PC-9 (cell line): ENCODE data around the gene SAP130. TPM values are rescaled to one million over a fixed set of nuclear protein-coding genes. Genes with fewer than 3 reads are reported as not detected.

ENCODE experiments used
- BruUV-seq: library from RNA; stranded (reverse); fragments of 400-500 nt; replicated peaks from 2 replicates; lab custom pipeline; 2021; lab: Mats Ljungman, UMichigan
- CTCF ChIA-PET: fragments of 300-600 bp; sonication (Branson Sonifier 250); formaldehyde crosslinking; loops from one replicate; lab custom pipeline; 2022; ENCODE audit warnings: antibody characterized with exemption; lab: Charles Lee
- POLR2A ChIA-PET: fragments of 300-600 bp; sonication (Branson Sonifier 250); formaldehyde crosslinking; loops from one replicate; lab custom pipeline; 2022; ENCODE audit warnings: antibody characterized with exemption; ENCODE audit not compliant: unreplicated experiment; lab: Charles Lee
- DNase-seq, 2 experiments: peaks; one replicate each; pipeline versions ENCODE4 v3.0.0 to v3.0.0-alpha.2; 2015 to 2022; ENCODE audit warnings: mixed read lengths in 1 of 2
- H2AFZ ChIP-seq: fragments of 200-600 bp; sonication (generic); 2 replicates; pipeline ENCODE4 v1.8.1; 2017; ENCODE audit warnings: antibody characterized with exemption
- H3F3A ChIP-seq: fragments of 200-600 bp; sonication (generic); 2 replicates; pipeline ENCODE4 v1.8.1; 2017; ENCODE audit warnings: antibody characterized with exemption, mild to moderate bottlenecking, low read depth; ENCODE audit not compliant: insufficient read depth
- H3K27ac ChIP-seq: fragments of 200-600 bp; sonication (generic); 2 replicates; pipeline ENCODE4 v1.6.1; 2016; ENCODE audit warnings: mixed run types
- H3K27me3 ChIP-seq: fragments of 200-600 bp; sonication (generic); 2 replicates; pipeline ENCODE4 v1.6.1; 2016; ENCODE audit warnings: low read depth, mixed run types; ENCODE audit not compliant: insufficient read depth
- H3K36me3 ChIP-seq: fragments of 200-600 bp; sonication (generic); 2 replicates; pipeline ENCODE4 v1.6.1; 2016; ENCODE audit warnings: low read depth, mixed run types
- H3K4me1 ChIP-seq: fragments of 200-600 bp; sonication (generic); replicated peaks from 2 replicates; pipeline ENCODE4 v1.6.1; 2016; ENCODE audit warnings: mixed run types; ENCODE audit not compliant: insufficient read depth
- H3K4me2 ChIP-seq: fragments of 200-600 bp; sonication (generic); 2 replicates; pipeline ENCODE4 v1.6.1; 2017; ENCODE audit warnings: mixed run types
- H3K4me3 ChIP-seq: fragments of 200-600 bp; sonication (generic); 2 replicates; pipeline ENCODE4 v1.6.1; 2016; ENCODE audit warnings: mixed run types
- H3K79me2 ChIP-seq: fragments of 200-600 bp; sonication (generic); 2 replicates; pipeline ENCODE4 v1.6.1; 2017; ENCODE audit warnings: low read depth, mixed run types
- H3K9me2 ChIP-seq: fragments of 200-600 bp; sonication (generic); 2 replicates; pipeline ENCODE4 v1.8.1; 2017; ENCODE audit warnings: mild to moderate bottlenecking; ENCODE audit not compliant: insufficient read depth
- H3K9me3 ChIP-seq: fragments of 200-600 bp; sonication (generic); 2 replicates; pipeline ENCODE4 v1.8.1; 2016; ENCODE audit warnings: low read depth; ENCODE audit not compliant: insufficient read depth
- H4K20me1 ChIP-seq: fragments of 200-600 bp; sonication (generic); 2 replicates; pipeline ENCODE4 v1.8.1; 2017; ENCODE audit not compliant: insufficient read depth
- EZH2 ChIP-seq: fragments of 200-600 bp; sonication (generic); IDR thresholded peaks from 2 replicates; pipeline ENCODE4 v1.8.0; 2017; ENCODE audit warnings: antibody characterized with exemption, low read depth
- intact Hi-C: fragments of 100-400 bp; cut with micrococcal nuclease; formaldehyde crosslinking; loops from one replicate; pipeline ENCODE4 v1.10.0; 2022; ENCODE audit not compliant: unreplicated experiment
- total RNA-seq: library from RNA; stranded (reverse); gene quantifications from 2 replicates; pipeline ENCODE4 v1.2.3, GENCODE V29; 2021
- TF ChIP-seq, protein P1 (sequence below): fragments of 200-600 bp; sonication (generic); conservative IDR thresholded peaks from 2 replicates; pipeline ENCODE4 v1.6.1; 2017; ENCODE audit warnings: mixed run types, antibody characterized with exemption, mild to moderate bottlenecking, moderate library complexity

The SAP130 gene
- total RNA-seq, 1 experiment from 2014 or later: 33.9 TPM

DNA sequence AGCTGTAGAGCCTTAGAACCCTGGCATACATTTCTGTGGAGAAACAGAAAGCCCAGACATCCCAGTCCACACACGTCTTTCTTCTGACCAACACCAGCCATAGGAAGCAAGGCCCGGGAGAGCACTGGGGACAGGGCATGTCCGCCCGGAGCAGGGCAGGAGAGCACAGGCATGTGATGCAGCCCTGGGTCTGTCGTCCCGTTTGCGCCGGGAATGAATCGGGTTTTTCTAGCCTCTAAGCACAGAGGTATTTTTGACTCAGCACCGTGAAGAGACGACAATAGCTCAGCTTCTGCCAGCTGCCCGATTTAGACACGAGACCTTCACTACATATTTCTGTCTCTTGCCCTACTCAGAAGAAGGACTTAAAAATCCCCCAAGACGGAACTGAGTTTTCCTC is 134.8 kb downstream of the SAP130 start:
- no peaks in the 10 kb centered on the region for H3K36me3 ChIP-seq
- H3K27me3 ChIP-seq: no peaks in the 10 kb centered on the region
- CTCF ChIA-PET: no interaction called here
- POLR2A ChIA-PET: no interaction called here
- no TSS peak for BruUV-seq
- no peaks in the 10 kb centered on the region for H3K9me3 ChIP-seq
- TF ChIP-seq EZH2: no peak
- no peak for DNase-seq
- H3K9me2 ChIP-seq: no peaks in the 10 kb centered on the region
- peaks cover 2% of the 10 kb centered on the region; the same call in 1 of the 2 replicates for H3K4me1 ChIP-seq
- no peak overlapping the region for H3K4me3 ChIP-seq
- no peaks in the 10 kb centered on the region for H3F3A ChIP-seq
- no peak overlapping the region for H3K27ac ChIP-seq
- H3K4me2 ChIP-seq: no peak overlapping the region
- H3K79me2 ChIP-seq: peaks cover 2% of the 10 kb centered on the region; the same call in 1 of the 2 replicates
- H2AFZ ChIP-seq: no peak overlapping the region
- intact Hi-C loops: no loop called here
- H4K20me1 ChIP-seq: no peaks in the 10 kb centered on the region

DNA sequence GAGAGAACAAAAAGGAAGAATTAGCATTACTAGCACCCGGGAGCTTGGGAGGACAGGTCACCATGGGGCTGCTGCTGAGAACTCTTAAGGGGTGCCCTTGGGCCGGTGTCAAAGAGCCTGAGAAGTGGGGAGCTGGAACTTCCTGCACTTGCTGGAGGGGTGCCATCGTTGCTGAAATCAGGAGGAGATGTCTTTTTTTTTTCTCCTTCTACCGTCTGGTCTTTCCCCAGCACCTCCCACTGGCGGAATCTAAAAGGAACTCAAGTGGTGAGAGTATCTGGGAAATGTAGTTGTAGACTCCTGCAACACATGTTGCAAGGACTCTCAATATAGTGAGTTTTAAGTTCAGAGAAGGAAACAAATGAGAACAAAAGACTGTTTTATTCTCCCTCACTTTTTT is 136.0 kb downstream of the SAP130 start:
- H3K27me3 ChIP-seq: no peaks in the 10 kb centered on the region
- ChIA-PET POLR2A (no interaction called here), CTCF (interaction anchor here (0.7 kb wide), 1 partner anchor 391 kb away, joined by 4 read pairs; no protein-coding TSS in a partner anchor)
- H3K4me2 ChIP-seq: no peak overlapping the region
- H2AFZ ChIP-seq: no peak overlapping the region
- peaks cover 12% of the 10 kb centered on the region for H3K4me1 ChIP-seq
- peaks cover 13% of the 10 kb centered on the region for H3K79me2 ChIP-seq
- no peaks in the 10 kb centered on the region for H3K9me2 ChIP-seq
- DNase-seq: no peak
- TF ChIP-seq, protein P1, sequence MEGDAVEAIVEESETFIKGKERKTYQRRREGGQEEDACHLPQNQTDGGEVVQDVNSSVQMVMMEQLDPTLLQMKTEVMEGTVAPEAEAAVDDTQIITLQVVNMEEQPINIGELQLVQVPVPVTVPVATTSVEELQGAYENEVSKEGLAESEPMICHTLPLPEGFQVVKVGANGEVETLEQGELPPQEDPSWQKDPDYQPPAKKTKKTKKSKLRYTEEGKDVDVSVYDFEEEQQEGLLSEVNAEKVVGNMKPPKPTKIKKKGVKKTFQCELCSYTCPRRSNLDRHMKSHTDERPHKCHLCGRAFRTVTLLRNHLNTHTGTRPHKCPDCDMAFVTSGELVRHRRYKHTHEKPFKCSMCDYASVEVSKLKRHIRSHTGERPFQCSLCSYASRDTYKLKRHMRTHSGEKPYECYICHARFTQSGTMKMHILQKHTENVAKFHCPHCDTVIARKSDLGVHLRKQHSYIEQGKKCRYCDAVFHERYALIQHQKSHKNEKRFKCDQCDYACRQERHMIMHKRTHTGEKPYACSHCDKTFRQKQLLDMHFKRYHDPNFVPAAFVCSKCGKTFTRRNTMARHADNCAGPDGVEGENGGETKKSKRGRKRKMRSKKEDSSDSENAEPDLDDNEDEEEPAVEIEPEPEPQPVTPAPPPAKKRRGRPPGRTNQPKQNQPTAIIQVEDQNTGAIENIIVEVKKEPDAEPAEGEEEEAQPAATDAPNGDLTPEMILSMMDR: no peak
- no peak for TF ChIP-seq EZH2
- H3K9me3 ChIP-seq: no peaks in the 10 kb centered on the region
- H4K20me1 ChIP-seq: no peaks in the 10 kb centered on the region
- H3F3A ChIP-seq: peaks cover 7% of the 10 kb centered on the region; the same call in 1 of the 2 replicates
- no TSS peak for BruUV-seq
- intact Hi-C loops: no loop called here
- no peak overlapping the region for H3K27ac ChIP-seq
- H3K36me3 ChIP-seq: no peaks in the 10 kb centered on the region
- no peak overlapping the region for H3K4me3 ChIP-seq

Other genes with a start within 250 kb of the SAP130 start
- 53.7 and 59.3 TPM in 2 replicates for gene WDR33, start 216.9 kb downstream of the SAP130 start, total RNA-seq
- 40.4 and 46.4 TPM in 2 replicates for gene POLR2D, start 169.9 kb downstream of the SAP130 start, total RNA-seq
- 17.1 and 20.3 TPM in 2 replicates for gene AMMECR1L, start 142.1 kb downstream of the SAP130 start, total RNA-seq
- 47.7 and 56.9 TPM in 2 replicates for gene UGGT1, start 63.1 kb upstream of the SAP130 start, total RNA-seq